Calu3 (cell line): Measurements from ENCODE around the gene ZFYVE27. TPM values are rescaled to one million over a fixed set of nuclear protein-coding genes. Genes with fewer than 3 reads are reported as not detected.

Source experiments
- BruUV-seq: library from RNA; stranded (reverse); fragments of 400-500 nt; replicated peaks from 2 replicates; lab custom pipeline; 2021; lab: Mats Ljungman, UMichigan
- CTCF ChIA-PET: fragments of 300-600 bp; sonication (Branson Sonifier 250); formaldehyde crosslinking; loops from one replicate; lab custom pipeline; 2022; ENCODE audit warnings: antibody characterized with exemption; lab: Charles Lee
- DNase-seq: peaks from one replicate; pipeline ENCODE4 v3.0.0; 2022
- H3K27ac Mint-ChIP-seq: one replicate; pipeline ENCODE4 v1.8.0; 2022; ENCODE audit warnings: mixed read lengths; ENCODE audit not compliant: unreplicated experiment
- H3K27me3 Mint-ChIP-seq: one replicate; pipeline ENCODE4 v1.8.0; 2022; ENCODE audit warnings: mixed read lengths; ENCODE audit not compliant: unreplicated experiment
- H3K36me3 Mint-ChIP-seq: one replicate; pipeline ENCODE4 v1.8.0; 2022; ENCODE audit warnings: mild to moderate bottlenecking, moderate library complexity, mixed read lengths; ENCODE audit not compliant: insufficient read depth, unreplicated experiment
- H3K4me1 Mint-ChIP-seq: one replicate; pipeline ENCODE4 v1.8.0; 2022; ENCODE audit warnings: mild to moderate bottlenecking, low read depth, mixed read lengths; ENCODE audit not compliant: unreplicated experiment
- H3K4me3 Mint-ChIP-seq: one replicate; pipeline ENCODE4 v1.8.0; 2022; ENCODE audit warnings: mild to moderate bottlenecking, low read depth, moderate library complexity, mixed read lengths; ENCODE audit not compliant: unreplicated experiment
- H3K9me3 Mint-ChIP-seq: one replicate; pipeline ENCODE4 v1.8.0; 2022; ENCODE audit warnings: low read depth, mixed read lengths; ENCODE audit not compliant: unreplicated experiment
- intact Hi-C: fragments of 100-400 bp; cut with micrococcal nuclease; formaldehyde crosslinking; loops from one replicate; pipeline ENCODE4 v1.10.0; 2022; ENCODE audit not compliant: unreplicated experiment
- total RNA-seq: library from RNA; stranded (reverse); gene quantifications from 2 replicates; pipeline ENCODE4 v1.2.3, GENCODE V29; 2022
- TF ChIP-seq, protein P1 (sequence below): fragments of 200-600 bp; IDR thresholded peaks from one replicate; pipeline ENCODE4 v1.8.0; 2022; ENCODE audit warnings: antibody characterized with exemption; ENCODE audit not compliant: unreplicated experiment

ZFYVE27 gene
- total RNA-seq, 1 experiment from 2014 or later, result 28.3 TPM

DNA sequence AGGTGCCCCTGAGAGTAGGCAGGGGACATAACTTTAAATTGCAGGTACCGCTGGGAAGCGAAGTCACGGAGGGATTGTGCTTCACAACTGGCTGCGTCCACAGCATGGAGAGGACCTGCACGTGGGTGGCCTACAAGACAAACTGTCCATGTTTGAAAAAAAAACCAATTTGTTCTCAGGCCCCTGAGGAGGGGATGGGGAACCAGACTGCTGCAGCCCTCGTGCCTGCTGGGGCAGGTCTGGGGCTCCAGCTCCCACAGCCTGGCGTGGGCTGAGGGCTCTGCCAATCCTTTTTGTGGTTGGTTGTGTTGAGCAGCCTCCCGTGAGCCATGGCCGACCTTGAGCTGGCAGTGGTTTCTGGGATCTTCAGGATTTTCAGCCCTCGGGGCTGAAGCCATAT, 25.1 kb downstream of the ZFYVE27 start:
- H3K4me1 Mint-ChIP-seq, result no peaks in the 10 kb centered on the region
- H3K27me3 Mint-ChIP-seq, result no peaks in the 10 kb centered on the region
- CTCF ChIA-PET, result no interaction called here
- no peak overlapping the region for H3K27ac Mint-ChIP-seq
- intact Hi-C loops, result no loop called here
- DNase-seq, result no peak
- no peak overlapping the region for H3K4me3 Mint-ChIP-seq
- H3K9me3 Mint-ChIP-seq, result no peaks in the 10 kb centered on the region
- peaks cover 6% of the 10 kb centered on the region for H3K36me3 Mint-ChIP-seq
- no TSS peak for BruUV-seq
- TF ChIP-seq, protein P1, sequence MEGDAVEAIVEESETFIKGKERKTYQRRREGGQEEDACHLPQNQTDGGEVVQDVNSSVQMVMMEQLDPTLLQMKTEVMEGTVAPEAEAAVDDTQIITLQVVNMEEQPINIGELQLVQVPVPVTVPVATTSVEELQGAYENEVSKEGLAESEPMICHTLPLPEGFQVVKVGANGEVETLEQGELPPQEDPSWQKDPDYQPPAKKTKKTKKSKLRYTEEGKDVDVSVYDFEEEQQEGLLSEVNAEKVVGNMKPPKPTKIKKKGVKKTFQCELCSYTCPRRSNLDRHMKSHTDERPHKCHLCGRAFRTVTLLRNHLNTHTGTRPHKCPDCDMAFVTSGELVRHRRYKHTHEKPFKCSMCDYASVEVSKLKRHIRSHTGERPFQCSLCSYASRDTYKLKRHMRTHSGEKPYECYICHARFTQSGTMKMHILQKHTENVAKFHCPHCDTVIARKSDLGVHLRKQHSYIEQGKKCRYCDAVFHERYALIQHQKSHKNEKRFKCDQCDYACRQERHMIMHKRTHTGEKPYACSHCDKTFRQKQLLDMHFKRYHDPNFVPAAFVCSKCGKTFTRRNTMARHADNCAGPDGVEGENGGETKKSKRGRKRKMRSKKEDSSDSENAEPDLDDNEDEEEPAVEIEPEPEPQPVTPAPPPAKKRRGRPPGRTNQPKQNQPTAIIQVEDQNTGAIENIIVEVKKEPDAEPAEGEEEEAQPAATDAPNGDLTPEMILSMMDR, result no peak

- BruUV-seq, result no TSS peak
- H3K27me3 Mint-ChIP-seq, result peaks cover 2% of the 10 kb centered on the region
- no peaks in the 10 kb centered on the region for H3K4me1 Mint-ChIP-seq
- intact Hi-C loops, result no loop called here
- H3K36me3 Mint-ChIP-seq, result peaks cover 14% of the 10 kb centered on the region
- DNase-seq, result no peak
- H3K9me3 Mint-ChIP-seq, result no peaks in the 10 kb centered on the region
- no peak overlapping the region for H3K4me3 Mint-ChIP-seq
- CTCF ChIA-PET, result interaction anchor here (0.6 kb wide), 1 partner anchor 84 kb away, joined by 7 read pairs; no protein-coding TSS in a partner anchor
- TF ChIP-seq, protein P1, result no peak
- no peak overlapping the region for H3K27ac Mint-ChIP-seq
These were observed 25.9 kb downstream of the ZFYVE27 start for GRCh38 chr10:97762816-97763215.

GRCh38 chr10:97763411-97763810, 26.5 kb downstream of the ZFYVE27 start:
- CTCF ChIA-PET, result interaction anchor here (0.6 kb wide), 1 partner anchor 85 kb away, joined by 7 read pairs; no protein-coding TSS in a partner anchor
- Mint-ChIP-seq H3K36me3 (peaks cover 18% of the 10 kb centered on the region), H3K4me3 (no peak overlapping the region), H3K4me1 (no peaks in the 10 kb centered on the region), H3K27ac (no peak overlapping the region), H3K9me3 (no peaks in the 10 kb centered on the region), H3K27me3 (peaks cover 8% of the 10 kb centered on the region)
- no TSS peak for BruUV-seq
- no peak for DNase-seq
- TF ChIP-seq, protein P1, result no peak
- intact Hi-C loops, result no loop called here

- H3K36me3 Mint-ChIP-seq, result peaks cover 18% of the 10 kb centered on the region
- H3K9me3 Mint-ChIP-seq, result no peaks in the 10 kb centered on the region
- CTCF ChIA-PET, result no interaction called here
- no TSS peak for BruUV-seq
- no peak for DNase-seq
- H3K4me3 Mint-ChIP-seq, result no peak overlapping the region
- H3K27me3 Mint-ChIP-seq, result peaks cover 13% of the 10 kb centered on the region
- intact Hi-C loops, result no loop called here
- TF ChIP-seq, protein P1, result no peak
- no peaks in the 10 kb centered on the region for H3K4me1 Mint-ChIP-seq
- H3K27ac Mint-ChIP-seq, result no peak overlapping the region
These were observed 27.0 kb downstream of the ZFYVE27 start for GRCh38 chr10:97763947-97764346.
